Right renal cortex interstitium (tissue), 3 donors: ENCODE data around the gene DBNL. TPM values are rescaled to one million over a fixed set of nuclear protein-coding genes. Genes with fewer than 3 reads are reported as not detected.

Experiments used
- DNase-seq, 3 donors: peaks; one replicate each; pipeline ENCODE4 v3.0.0-alpha.2; 2013; ENCODE audit warnings: low read depth in 3 of 3, low spot score in 2 of 3
- polyA plus RNA-seq, 3 donors: library from polyadenylated mRNA; unstranded; fragments of 120-200 nt; gene quantifications; one replicate each; pipeline ENCODE4 v1.2.1, GENCODE V29; 2013; ENCODE audit not compliant: insufficient read length in 3 of 3

Gene DBNL
- polyA plus RNA-seq, 3 donors: 56.7 to 69.2 (median 65.4) TPM

DNA sequence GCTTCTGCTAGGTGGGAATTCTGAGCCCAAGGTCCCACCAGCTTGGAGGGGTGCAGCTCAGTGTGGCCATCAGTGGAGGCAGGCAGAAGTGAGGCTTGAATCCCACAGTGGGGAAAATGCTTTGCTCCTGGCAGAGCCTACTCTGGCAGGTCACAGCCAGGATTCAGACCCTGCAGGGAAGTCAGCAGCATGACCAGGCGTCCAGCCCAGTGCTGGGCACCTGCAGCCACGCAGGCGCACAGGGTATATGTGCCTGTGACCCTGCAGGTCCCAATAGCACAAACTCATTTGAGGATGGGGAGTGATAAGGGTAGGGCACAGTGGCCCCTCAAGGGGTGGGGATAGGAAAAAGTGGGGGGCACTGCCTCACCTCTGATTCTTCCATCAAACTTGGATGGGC, 51.3 kb downstream of the DBNL start:
- no peak for DNase-seq

DNA sequence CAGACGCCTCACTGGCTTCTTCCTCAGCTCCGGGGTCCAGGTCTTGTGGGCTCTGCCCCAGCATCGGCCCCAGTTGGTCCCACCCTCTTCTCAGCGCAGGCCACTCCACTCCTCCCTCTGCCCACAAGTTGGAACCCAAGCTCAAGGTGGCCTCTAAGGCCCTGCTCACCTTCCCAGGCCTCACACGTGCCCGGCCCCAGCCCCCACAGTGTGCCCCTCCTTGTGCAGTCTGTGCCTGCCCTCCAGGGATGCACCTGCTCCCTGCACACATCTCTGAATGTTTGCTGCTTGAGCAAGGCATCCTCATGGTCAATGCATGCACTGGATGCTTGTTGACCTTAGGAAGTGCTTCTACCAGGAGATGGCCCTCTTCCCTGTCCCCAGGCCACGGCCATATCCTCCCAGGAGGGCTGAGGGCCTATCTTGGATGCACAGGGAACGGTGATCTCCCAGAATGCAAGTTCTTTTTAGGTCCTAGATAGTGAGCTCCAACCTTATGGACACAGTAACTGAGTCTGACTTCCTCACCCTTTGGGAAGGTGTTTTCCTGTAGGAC, 51.9 kb downstream of the DBNL start:
- DNase-seq: no peak

DNA sequence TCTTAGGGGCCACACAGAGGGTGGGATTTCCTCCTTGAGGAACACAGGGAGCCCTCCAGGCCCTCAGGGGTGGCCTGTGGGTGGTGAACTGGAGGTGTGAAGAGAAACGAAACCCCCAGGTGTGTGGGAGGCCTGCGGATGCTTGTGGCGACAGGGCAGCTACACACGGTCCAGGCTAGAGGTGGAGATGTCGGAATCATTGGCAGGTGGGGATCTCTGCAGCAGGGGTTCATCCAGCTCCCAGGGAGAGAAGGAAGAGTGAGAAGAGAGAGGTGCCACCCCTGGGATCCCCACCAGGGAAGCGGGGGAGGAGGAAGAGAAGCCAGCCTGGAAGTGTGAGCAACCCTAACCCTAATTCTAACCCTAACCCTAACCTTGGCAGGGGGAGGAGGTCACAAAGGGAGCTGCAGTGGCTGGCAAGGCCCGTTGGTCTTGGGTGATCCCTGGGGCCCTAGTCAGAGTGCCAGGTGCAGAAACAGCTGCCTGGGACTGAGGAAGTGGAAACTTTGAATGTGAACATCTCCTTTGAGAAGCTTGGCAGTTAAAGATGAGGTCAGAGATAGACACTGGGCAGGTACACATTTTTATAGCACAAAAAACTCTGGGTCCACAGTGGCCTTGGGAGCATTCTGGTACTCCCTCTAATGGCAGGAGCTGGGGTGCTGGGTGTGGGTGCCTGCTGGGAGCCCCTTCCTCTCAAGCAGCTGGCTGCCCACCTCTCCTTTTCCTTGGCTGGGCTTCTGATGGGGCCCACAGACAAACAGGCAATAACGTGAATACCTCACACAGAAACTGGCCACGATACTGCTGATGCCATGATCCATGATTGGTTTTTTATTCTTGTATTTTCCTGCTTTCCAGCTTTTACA, 52.8 kb downstream of the DBNL start:
- no peak for DNase-seq

DNA sequence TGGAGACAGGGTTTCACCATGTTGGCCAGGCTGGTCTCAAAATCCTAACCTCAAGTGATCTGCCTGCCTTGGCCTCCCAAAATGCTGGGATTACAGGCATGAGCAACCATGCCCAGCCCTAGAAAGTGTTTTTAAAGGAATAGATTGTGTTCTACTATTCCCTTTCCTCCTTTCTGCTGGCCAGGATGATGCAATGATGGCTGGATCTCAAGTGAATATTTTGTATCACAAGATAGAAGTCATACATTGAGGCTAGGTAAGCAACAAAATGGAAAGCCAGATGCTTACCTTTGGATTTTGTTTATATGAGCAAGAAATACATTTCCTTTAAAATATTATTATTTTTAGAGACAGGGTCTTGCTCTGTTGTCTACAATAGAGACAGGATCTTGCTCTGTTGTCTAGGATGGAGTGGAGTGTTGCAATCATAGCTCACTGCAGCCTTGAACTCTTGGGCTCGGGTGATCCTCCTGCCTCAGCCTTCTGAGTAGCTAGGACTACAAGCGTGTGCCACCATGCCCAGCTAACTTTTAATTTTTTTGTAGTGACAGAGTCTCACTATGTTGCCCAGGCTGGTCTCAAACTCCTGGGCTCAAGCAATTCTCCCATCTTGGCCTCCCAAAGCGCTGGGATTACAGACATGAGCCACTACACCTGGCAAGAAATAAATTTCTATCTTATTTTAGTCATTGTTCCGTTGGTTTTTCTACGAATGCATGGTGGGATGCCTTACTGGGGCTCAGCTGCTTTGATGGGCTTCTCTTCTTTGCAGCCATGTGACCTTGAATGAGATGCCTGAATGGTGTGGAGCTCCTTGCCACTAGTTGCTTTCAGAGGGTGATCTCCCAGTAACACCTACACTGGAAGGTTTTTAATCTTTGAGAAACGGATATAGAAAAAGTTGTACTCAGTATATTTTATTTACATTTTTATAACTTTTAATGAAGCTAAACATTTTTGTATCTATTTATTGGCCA, 53.9 kb downstream of the DBNL start:
- DNase-seq: no peak

DNA sequence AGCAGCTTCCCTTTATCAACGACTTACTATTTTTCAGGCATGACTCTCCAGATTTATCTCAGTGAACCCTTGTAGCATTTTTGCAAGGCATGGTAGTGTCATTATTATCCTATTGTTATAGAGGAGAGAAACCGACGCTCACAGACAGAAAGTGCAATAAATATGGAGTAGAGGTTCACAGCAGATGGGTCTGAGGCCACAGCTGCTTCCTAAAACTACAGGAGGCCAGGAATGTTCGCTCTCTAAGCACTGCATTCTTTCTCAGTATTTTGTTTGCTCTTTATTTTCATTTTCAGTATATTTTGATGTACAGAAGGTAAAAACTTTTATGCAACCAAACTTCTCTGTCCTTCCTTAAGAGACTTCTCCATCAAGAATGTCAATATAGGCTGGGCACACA, 55.2 kb downstream of the DBNL start:
- DNase-seq: no peak

DNA sequence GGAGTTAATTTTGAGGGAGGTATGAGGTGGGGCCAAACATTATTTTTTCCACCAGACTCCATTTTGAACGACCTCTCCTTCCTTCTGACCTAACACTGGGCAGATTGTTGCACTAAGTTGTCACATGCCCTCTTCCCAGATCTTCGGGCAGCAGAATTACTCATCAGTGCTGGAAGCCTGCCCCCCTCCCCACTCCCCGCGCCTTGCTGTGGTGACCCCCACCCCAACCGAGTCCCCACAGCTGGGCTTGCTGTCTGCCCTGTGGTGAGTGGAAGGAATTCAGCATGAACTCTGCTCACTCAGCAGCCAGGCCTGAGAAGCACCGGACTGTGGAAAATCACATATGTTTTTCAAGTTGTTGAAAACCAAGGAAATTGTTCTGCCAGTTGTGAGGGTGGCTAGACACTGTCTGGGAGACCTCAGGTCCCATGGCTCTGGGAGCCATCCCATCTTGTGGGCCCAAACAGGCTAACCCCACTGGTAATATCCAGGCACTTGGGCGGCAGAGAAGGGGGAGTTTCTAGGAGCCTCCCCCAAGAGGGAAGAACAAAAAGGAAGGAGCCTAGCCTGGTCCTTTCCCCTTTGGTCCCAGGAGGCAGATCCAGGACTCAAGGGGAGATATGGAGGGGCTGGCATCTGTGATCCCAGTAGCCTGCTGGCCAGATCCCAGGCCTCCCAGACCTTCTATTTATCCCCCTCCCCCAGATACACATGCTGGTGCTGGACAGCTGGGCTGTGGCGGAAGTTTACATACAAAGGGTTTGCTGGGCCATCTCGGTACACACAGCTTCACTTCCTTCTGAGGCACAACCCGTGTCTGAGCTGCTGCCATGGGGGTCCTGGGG, 56.2 kb downstream of the DBNL start:
- DNase-seq: no peak

DNA sequence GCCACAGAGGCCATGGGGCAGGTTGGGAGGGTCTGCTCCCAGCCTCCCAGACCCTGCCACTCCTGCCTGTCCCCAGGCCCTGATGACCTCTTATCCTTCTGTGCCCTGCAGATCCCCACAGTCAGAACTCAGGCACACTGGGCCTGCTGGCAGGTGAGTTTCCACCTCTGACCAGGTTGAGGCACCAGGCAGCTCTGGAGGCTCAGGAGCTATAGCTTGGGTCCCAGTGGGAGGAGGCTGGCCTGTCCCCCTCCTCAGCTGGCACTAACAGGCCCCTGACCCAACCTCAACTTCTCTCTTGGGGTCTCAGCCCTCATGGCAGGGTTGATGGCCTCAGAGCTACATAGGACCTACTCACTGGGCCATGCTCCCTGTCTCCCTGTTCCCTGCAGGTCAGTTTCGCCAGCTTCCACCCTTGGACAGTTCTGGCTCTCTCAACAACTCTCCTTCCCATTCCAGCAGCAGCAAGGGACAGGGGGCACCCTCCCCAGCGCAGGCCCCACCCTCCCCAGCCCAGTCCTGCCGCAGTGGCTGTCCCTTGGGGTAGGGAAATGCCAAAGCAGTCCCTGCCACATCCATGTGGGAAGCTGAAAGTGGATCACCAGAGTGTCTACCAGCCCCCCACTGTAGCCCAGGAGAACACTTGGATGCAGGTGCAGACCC, 56.9 kb downstream of the DBNL start:
- no peak for DNase-seq

DNA sequence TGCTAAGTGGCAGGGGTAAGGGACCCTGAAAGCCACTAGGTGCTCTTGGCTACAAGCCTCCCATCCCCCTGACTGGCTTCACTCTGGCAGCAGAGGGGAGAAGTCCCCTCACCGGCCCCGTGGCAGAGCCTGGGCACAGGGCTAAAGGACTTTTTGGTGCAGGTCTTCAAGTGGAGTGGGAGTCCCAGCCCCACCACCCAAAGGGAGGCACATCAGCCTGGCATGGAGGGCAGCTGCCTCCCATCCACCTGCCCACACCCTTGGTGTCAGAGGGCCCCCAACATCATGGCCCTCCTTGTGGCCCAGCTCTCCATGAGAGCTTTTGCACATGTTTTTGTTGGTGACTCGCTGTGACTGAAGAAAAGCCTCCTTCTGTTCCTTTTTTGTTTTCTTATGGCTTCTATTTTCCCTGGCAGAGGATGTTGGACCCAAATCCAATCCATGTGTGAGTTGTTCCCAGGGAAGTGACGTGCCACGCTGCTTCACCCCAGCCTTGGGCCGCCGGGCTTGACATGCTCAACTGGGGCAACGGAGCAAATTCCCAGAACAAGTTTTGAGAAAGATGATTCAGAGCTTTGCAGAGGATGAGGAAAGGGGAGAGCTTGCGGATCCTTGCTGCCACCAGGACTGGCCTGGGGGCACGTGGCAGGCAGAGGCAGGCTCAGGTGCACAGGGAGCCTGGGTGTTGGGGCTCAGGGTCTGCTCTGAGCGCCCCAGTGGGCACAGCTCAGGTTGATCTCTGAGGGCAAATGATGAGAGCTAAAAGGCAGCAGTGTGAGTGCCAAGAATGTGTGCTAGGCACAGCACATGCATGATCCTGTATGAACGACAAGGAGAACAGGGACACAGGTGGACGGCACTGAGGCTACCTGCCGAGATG, 57.7 kb downstream of the DBNL start:
- DNase-seq: no peak

DNA sequence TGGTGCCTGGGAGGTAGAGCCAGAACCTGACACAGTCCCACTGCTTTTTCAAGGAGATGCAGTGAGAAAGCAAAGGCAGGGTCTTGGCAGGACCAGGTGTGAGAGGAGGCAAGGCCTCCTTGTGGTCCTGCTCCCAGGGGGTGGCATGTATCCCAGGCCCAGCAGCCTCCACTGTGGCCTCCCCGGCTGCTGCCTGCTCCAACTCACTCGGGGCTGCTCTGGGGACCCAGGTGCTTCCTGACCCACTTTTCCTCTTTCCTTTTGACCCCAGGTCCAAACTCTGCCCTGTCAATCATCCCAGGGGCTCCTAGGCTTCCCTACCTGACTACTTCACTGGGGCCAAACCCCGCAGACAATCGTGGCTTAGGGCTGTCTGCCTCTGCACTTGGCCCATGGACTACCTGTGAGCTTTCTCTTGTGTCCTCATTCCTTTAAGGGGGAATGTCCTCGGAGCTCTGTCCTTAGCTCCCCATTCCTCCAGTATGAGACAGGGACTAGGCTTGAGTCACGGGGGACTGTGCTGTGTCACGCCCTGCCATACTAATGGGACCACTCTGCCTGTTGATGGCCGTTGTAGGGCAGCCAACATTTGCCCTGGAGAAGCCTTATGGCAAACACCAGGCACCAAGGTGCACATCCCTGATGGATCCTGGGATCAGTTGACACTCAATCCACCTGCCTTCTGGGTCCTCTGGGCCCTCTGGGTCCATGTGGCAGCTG, 58.5 kb downstream of the DBNL start:
- DNase-seq: no peak

DNA sequence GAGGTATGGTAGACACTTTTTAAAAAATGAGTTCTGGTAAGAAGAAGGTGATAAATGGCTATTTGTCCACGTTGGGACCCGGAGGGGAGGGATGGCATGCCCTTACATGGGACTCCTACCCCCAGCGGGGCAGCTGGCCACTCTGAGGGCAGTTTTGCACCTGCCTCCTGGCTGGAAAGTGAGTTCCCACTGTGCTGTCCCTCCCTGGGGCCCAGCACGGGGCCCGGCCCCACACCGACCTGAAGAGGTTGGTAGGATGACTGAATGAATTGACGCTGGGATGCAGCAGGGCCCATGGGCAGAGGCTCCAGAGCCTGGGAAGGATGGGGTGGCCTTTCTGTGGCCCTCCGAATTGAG, 59.0 kb downstream of the DBNL start:
- DNase-seq: no peak

DNA sequence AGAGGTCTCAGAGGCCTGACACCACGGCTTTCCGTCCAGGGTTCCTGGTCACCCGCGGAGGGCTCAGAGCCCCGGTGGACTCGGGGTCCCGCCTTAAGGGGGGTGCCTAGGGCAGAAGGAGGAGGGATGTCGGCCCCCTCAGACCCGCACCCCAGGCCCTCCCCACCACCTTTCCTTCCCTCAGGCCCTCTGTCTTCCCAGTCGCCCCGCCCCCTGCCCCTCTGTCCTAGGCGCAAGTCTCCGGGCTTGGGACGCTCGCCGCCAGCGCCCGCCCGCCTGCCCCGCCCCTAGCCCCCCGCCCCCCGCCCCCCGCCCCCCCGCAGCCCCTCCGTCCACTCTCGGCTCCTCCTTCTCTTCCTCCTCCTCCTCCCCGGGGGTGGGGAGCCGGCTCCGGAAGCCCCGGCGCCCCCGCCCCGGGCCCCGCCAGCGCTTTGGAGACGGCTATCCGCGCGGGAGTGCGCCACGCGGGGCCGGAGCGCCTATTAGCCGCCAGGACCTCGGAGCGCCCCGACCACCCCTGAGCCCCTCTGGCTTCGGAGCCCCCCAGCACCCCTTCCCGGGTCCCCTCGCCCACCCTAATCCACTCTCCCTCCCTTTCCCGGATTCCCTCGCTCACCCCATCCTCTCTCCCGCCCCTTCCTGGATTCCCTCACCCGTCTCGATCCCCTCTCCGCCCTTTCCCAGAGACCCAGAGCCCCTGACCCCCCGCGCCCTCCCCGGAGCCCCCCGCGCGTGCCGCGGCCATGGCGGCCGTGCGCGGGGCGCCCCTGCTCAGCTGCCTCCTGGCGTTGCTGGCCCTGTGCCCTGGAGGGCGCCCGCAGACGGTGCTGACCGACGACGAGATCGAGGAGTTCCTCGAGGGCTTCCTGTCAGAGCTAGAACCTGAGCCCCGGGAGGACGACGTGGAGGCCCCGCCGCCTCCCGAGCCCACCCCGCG, 59.7 kb downstream of the DBNL start, which contains the start of gene AEBP1:
Gene AEBP1, plus strand, starts transcription at position 423 of the 937 bp plus-strand sequence. Its CDS starts 321 bp downstream, at position 744.
- DNase-seq: no peak

DNA sequence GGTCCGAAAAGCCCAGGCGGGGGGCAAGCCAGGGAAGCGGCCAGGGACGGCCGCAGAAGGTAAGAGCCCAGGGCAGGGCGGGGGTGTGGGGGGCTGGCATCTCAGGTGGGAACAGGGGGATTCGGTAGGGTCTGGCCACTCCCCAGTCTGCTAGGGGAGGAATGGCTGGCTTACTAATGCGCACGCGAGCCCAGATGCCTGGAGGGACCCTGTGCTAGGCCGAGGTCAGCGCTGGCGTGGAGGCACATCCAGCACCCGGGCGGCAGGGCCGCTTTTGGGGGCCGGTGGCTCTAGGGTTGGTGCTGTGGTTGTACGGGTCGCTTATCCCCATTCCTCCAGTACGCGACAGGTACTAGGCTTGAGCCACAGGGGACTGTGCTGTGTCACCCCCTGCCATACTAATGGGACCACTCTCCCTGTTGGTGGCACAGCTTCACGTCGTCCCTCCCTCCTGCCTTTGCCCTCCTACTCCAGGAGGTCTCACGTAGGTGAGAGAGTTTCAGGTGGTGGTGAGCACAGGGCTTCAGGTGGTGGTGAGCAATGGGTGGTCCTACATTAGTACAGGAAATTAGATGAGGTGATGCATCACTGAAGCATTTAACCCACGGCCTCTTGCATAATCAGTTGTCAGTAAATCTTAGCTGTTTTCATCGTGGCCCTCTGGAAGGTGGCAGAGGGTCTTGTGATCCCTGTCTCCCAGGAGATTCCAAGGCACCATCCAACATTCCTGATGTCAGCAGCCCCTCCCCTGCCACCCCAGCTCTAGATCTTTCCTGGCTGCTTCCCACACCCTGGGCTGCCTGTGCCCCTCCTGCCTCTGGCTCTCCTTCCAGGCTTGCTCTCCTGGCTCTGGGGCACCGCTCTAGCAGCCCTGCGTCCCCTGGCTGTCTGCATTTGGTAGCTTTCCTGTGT, 60.6 kb downstream of the DBNL start:
- no peak for DNase-seq

DNA sequence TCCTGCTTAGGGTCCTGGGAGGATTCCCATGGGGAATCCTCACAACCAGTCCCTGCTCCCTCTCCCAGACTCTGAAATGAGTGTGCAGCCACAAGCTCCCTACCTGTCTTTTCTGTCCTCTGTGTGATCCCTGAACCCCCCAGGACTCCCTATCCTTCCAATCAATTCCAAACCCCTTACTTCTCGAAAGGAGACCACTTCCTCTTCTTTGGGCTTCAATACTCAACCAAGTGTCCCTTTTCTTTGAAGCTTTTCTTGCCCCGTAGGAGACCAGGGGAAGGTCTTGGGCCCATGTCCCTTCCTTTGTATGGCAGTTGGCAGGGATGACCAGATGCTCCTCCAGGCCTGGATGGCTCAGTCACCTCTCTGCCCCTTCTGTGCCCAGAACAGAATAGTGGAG, 61.3 kb downstream of the DBNL start:
- DNase-seq: no peak

DNA sequence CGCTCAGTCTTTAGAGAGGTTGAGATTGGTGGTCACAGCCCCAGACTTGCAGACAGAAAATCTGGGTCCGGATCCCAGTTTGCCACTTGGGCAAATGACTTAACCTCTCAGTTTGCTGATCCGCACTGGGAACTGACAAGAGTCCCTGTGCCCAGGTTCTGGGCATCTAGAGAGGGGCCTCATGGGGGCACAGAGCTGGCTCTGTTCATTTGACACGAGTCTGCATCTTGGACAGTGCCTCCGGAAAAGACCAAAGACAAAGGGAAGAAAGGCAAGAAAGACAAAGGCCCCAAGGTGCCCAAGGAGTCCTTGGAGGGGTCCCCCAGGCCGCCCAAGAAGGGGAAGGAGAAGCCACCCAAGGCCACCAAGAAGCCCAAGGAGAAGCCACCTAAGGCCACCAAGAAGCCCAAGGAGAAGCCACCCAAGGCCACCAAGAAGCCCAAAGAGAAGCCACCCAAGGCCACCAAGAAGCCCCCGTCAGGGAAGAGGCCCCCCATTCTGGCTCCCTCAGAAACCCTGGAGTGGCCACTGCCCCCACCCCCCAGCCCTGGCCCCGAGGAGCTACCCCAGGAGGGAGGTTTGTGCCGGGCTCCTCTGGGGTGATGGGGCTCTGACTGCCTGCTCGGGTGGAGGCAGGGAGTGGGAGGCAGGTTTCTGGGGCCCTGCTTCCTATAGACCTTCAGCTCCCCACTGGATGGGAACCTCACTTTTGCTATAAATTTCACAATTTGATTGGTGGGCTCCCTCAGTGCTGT, 62.0 kb downstream of the DBNL start:
- DNase-seq: no peak
